HTERT RPE-1 (cell line): ENCODE results near the gene EHBP1L1.
"Not testable (repeated sequence)": the region's sequence is repeated elsewhere in the genome, so short reads cannot be mapped to it uniquely, and the experiment has no call there.

ENCODE experiments used
- in situ Hi-C: fragments of 300-500 bp; cut with MboI; formaldehyde crosslinking; loops from 4 replicates; pipeline ENCODE4 v1.14.3; 2020; ENCODE audit warnings: low sequenced_read_pairs

Gene EHBP1L1

GRCh38 chr11:65633390-65634108 lies 57.7 kb downstream of the EHBP1L1 start:
- in situ Hi-C loops = no loop called here

- in situ Hi-C loops = no loop called here
These were observed 58.2 kb downstream of the EHBP1L1 start for GRCh38 chr11:65634109-65634436.

- in situ Hi-C loops = no loop called here
These were observed 58.6 kb downstream of the EHBP1L1 start for GRCh38 chr11:65634440-65634839.

- in situ Hi-C loops = no loop called here
These were observed 59.3 kb downstream of the EHBP1L1 start for GRCh38 chr11:65634905-65635731.

DNA sequence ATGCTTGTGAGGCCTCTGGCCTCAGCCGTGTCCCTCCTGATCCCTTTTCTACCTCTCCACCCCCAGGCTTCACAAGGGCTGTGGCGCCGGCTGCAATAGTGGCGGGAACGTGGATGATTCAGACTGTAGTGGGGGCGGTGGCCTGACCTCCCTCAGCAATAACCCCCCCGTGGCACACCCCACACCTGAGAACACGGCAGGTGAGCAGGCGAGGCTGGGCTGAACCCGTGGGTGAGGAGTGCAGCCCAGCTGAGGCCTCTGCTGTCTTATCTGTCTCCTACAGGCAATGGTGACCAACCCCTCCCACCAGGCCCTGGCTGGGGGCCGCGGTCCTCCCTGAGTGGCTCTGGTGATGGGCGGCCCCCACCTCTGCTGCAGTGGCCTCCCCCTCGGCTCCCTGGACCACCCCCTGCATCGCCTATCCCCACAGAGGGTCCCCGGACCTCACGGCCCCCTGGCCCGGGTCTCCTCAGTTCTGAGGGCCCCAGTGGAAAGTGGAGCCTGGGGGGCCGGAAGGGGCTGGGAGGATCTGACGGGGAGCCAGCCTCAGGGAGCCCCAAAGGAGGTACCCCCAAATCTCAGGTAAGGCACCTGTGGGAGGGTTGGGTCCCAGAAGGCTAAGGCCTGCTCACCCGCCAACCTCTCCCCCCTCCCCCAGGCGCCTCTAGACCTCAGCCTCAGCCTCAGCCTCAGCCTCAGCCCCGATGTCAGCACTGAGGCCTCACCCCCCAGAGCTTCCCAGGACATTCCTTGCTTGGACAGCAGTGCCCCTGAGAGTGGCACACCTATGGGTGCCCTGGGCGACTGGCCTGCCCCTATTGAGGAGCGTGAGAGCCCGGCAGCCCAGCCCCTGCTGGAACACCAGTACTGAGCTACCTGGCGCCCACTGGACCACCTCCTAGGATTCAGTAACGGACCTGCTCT lies 60.5 kb downstream of the EHBP1L1 start:
- in situ Hi-C loops = no loop called here

DNA sequence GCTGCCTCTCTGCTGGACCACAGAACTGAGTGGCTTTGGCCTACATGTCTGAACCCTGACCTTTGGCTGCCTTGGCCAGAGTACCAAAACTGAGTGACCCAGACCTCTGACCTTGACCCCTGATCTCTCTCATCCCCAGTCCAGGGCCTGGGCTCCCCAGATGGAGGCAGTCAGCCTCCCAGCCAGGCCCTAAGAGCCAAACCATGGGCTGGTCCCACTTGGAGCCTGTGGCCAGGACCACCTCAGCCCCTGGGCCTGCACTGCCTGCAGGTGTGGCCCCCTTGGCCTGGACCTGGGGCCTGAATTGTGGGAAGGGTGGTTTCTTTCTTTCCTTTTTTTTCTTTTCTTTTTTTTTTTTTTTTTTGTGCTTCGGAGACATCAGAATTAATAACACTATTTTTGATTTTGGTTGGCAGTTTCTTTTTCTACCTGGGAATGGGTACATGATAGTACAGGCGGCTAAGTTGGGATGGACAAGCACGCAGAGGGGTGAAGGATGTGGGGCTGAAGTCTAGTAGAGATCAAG lies 61.2 kb downstream of the EHBP1L1 start:
- in situ Hi-C loops = no loop called here

- in situ Hi-C loops = no loop called here
These were observed 62.1 kb downstream of the EHBP1L1 start, which contains the start of gene SIPA1 for GRCh38 chr11:65637794-65638419. TSS of gene SIPA1 (plus strand) at chr11:65638101. CDS start at chr11:65640922, 2,821 bp downstream.

- in situ Hi-C loops = not testable (repeated sequence)
These were observed 63.4 kb downstream of the EHBP1L1 start for GRCh38 chr11:65639228-65639597.

GRCh38 chr11:65639623-65640482 lies 64.0 kb downstream of the EHBP1L1 start:
- in situ Hi-C loops = no loop called here

- in situ Hi-C loops = no loop called here
These were observed 64.8 kb downstream of the EHBP1L1 start for GRCh38 chr11:65640483-65641296.

DNA sequence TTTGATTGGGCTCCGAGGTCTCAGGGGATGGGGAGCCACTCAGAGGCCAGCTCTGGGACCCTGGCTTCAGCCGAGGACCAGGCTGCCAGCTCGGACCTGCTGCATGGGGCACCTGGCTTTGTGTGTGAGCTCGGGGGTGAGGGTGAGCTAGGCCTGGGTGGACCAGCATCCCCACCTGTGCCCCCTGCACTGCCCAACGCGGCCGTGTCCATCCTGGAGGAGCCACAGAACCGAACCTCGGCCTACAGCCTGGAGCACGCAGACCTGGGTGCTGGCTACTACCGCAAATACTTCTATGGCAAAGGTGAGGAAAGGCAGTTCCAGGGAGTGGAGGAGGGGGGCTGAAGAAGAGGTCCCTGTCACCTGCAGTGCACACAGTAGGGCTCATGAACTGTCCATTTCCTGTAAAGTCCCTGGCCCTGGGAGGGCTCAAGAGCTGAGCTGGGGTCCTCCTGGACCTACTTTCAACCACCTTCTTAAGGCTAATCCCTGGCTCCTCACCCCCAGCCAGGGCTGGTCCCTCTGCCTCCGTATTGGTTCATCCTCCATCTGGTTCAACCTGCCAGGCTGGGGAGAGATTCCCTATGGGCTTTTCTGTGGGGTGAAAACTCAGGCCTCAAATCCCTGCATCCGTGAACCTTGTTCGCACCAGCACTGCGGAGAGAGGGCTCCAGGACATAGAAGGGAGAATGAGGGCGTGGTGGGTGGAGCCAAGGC lies 65.6 kb downstream of the EHBP1L1 start:
- in situ Hi-C loops = no loop called here
